H54 (cell line): Measurements from ENCODE around the gene KIR2DL3.
"Not testable (repeated sequence)": the region's sequence is repeated elsewhere in the genome, so short reads cannot be mapped to it uniquely, and the experiment has no call there.

Source experiments
- DNase-seq: peaks from one replicate; pipeline ENCODE4 v3.0.0; 2011; ENCODE audit warnings: low spot score, mixed read lengths; ENCODE audit not compliant: insufficient read length
- FAIRE-seq: peaks from 3 replicates; lab custom pipeline; 2011; peaks lifted over from hg19 to GRCh38; lab: Jason Lieb, UNC
- POLR2A ChIP-seq: IDR thresholded peaks from 2 replicates; pipeline ENCODE4 v1.6.1; 2011; ENCODE audit warnings: low read depth, mild to moderate bottlenecking, low read length

Gene KIR2DL3

GRCh38 chr19:54727562-54727961 is 10.8 kb upstream of the KIR2DL3 start:
- TF ChIP-seq POLR2A, result no peak

DNA sequence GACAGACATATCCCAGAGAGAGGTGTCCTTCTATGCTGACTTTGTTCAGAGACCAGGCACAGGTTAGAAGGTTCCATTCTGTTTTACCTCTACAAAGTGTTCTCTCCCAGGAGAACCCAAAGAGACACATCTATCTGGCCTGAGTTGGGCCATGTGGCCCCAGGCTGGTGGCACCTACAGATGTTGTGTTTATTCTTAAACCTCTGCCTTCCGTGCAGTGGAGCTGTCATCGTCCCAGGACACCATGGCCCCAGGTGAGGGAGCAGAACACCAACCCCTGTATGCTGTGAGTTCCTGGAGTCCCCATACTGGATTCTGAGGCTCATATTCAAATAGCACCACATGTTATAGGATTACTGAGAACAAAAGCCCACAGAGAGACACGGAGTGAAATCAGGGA is 10.1 kb upstream of the KIR2DL3 start:
- no peak for TF ChIP-seq POLR2A
- FAIRE-seq, result no peak
- DNase-seq, result no peak

More at GRCh38 chr19:54727562-54727961, 10.8 kb upstream of the KIR2DL3 start:
- DNase-seq, result no peak
- no peak for FAIRE-seq

- FAIRE-seq (no peak), DNase-seq (no peak)
- TF ChIP-seq POLR2A, result no peak
Measured at GRCh38 chr19:54729416-54730188, 8.7 kb upstream of the KIR2DL3 start.

GRCh38 chr19:54731191-54731590 is 7.1 kb upstream of the KIR2DL3 start:
- no peak for FAIRE-seq
- no peak for TF ChIP-seq POLR2A
- DNase-seq, result no peak

- TF ChIP-seq POLR2A, result no peak
- DNase-seq (no peak), FAIRE-seq (no peak)
Measured at GRCh38 chr19:54738715-54739114, 402 bp downstream of the KIR2DL3 start.

- no peak for TF ChIP-seq POLR2A
- DNase-seq (no peak), FAIRE-seq (no peak)
Measured at GRCh38 chr19:54739587-54740497, 1.5 kb downstream of the KIR2DL3 start.

DNA sequence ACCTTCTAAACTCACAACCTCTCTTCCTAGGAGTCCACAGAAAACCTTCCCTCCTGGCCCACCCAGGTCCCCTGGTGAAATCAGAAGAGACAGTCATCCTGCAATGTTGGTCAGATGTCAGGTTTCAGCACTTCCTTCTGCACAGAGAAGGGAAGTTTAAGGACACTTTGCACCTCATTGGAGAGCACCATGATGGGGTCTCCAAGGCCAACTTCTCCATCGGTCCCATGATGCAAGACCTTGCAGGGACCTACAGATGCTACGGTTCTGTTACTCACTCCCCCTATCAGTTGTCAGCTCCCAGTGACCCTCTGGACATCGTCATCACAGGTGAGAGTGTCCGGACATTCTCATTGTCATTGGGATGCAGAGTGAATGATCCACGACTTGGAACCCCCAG is 3.6 kb downstream of the KIR2DL3 start:
- not testable (repeated sequence) for FAIRE-seq, DNase-seq

DNA sequence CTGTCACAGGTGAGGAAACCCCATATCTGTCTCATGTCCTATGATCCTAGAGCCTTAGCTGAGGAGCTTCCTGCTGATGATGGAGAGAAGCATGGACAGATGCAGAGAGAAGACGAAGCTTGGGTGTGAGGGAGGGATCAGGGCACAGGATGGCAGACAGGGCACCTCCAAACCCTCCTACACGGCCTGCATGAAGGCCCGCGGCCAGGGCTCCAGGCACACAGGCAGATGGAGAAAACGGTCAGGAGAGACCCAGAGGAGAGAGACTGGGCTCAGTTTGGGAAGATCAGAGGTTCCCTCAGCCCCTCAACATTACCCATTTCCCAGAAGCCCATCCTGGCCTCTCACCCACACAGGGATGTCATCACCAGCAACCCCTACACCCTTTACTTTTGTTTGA is 5.8 kb downstream of the KIR2DL3 start:
- FAIRE-seq, DNase-seq: not testable (repeated sequence)

DNA sequence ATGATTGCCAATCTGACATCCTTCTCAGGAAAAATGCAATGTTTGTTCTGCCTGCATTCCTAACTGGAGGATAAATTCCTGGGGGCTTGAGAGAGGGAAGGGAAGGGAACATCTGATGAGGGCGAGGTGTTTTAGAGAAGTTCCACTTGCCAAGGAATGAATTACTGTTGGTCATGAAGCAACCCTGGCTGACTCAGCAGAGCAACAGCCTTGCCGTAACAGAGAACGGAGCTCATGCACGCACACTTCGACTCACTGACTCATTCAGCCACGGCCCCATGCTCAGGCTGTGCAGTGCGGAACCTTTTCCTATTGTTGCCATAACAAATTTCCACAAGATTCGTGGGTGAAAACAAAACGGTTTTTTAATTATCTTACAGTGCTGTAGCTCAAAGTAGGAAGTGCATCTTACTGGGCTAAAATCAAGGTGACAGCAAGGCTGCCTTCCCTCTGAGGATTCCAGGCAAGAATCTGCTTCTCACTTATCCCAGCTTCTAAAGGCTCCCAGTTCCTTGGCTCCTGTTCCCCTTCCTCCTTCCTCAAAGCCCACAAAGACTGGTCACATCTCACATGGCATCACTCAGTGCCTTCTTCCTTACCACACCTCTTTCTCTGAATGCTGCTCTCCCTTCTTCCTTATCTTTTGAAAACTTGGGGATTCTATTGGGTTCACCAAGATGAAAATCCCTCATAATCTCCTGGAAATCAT is 9.5 kb downstream of the KIR2DL3 start:
- not testable (repeated sequence) for DNase-seq, FAIRE-seq

DNA sequence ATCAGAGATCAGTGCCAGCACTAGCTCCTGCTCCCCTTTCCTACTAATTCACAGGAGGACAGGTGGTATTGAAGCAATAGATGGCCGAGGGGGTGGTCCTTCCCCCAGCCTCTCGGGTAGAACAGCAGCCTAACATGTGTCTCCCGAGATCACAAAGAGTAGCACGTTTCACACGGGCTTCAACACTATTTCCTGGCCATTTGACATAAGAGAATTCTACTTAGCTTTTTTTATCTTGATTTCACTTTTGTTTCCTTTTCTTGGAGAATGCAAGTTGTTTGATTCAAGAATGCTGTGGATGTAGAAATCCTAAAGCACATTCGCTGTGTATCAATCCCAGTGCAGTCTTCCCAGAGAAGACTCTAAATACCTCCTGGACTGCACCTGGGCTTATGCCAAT is 12.0 kb downstream of the KIR2DL3 start:
- FAIRE-seq, DNase-seq: not testable (repeated sequence)

DNA sequence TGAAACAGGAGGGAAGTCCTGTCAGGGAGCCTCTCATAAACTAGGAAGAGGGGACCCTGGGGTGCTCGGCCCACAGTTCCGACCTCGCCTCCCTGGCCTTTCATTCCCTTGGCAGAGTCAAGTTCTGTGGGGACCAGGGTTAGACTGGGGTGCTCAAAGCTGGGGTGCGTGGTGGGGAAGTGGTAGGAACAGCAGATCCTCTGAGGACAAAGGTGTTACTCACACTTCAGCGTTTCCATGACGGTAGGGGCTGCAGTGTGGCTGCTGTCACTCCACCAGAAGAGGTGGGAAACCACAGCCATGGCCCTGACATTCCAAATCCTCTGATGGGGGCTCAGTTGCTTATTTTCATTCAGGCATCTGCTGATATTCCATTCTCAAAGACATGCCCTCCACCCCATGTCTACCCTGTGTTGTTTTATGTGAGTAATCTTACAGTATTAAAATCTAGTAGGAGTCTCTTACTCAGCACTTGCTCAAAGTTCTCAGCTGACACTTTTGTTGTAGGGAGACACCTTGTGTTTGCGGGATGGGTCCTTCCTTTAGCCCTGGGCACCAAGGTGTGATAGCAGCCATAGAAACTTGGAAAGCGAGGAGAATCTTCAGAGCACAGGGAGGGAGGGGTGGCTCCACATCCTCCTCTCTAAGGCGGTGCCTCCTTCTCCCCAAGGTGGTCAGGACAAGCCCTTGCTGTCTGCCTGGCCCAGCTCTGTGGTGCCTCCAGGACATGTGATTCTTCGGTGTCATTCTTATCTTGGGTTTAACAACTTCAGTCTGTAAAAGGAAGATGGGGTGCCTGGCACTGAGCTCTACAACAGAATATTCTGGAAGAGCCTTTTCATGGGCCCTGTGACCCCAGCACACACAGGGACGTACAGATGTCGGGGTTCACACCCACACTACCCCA is 18.1 kb downstream of the KIR2DL3 start:
- not testable (repeated sequence) for DNase-seq, FAIRE-seq

DNA sequence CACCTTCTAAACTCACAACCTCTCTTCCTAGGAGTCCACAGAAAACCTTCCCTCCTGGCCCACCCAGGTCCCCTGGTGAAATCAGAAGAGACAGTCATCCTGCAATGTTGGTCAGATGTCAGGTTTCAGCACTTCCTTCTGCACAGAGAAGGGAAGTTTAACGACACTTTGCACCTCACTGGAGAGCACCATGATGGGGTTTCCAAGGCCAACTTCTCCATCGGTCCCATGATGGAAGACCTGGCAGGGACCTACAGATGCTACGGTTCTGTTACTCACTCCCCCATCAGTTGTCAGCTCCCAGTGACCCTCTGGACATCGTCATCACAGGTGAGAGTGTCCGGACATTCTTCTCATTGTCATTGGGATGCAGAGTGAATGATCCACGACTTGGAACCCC is 20.3 kb downstream of the KIR2DL3 start:
- not testable (repeated sequence) for DNase-seq, FAIRE-seq

DNA sequence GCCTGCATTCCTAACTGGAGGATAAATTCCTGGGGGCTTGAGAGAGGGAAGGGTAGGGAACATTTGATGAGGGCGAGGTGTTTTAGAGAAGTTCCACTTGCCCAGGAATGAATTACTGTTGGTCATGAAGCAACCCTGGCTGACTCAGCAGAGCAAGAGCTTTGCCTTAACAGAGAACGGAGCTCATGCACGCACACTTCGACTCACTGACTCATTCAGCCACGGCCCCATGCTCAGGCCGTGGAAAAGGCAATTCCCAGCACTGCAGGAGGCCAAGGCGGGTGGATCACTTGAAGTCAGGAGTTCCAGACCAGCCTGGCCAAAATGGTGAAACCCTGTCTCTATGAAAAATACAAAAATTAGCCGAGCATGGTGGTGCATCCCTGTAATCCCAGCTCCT is 25.9 kb downstream of the KIR2DL3 start:
- not testable (repeated sequence) for FAIRE-seq, DNase-seq

GRCh38 chr19:54766464-54766863 is 28.2 kb downstream of the KIR2DL3 start:
- DNase-seq, FAIRE-seq: not testable (repeated sequence)

DNA sequence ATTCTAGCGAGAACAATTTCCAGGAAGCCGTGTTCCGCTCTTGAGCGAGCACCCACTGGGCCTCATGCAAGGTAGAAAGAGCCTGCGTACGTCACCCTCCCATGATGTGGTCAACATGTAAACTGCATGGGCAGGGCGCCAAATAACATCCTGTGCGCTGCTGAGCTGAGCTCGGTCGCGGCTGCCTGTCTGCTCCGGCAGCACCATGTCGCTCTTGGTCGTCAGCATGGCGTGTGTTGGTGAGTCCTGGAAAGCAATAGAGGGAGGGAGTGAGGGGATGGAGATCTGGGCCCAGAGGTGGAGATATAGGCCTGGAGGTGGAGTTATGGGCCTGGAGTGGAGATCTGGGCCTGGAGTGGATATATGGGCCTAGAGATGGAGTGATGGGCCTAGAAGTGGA is 31.3 kb downstream of the KIR2DL3 start, which contains the start of gene KIR2DL1:
KIR2DL1 (plus strand) TSS at position 148 of the 400 bp plus-strand sequence; CDS start at position 206, 58 bp downstream.
- not testable (repeated sequence) for DNase-seq, FAIRE-seq

GRCh38 chr19:54770511-54770910 is 32.2 kb downstream of the KIR2DL3 start:
- not testable (repeated sequence) for FAIRE-seq, DNase-seq

DNA sequence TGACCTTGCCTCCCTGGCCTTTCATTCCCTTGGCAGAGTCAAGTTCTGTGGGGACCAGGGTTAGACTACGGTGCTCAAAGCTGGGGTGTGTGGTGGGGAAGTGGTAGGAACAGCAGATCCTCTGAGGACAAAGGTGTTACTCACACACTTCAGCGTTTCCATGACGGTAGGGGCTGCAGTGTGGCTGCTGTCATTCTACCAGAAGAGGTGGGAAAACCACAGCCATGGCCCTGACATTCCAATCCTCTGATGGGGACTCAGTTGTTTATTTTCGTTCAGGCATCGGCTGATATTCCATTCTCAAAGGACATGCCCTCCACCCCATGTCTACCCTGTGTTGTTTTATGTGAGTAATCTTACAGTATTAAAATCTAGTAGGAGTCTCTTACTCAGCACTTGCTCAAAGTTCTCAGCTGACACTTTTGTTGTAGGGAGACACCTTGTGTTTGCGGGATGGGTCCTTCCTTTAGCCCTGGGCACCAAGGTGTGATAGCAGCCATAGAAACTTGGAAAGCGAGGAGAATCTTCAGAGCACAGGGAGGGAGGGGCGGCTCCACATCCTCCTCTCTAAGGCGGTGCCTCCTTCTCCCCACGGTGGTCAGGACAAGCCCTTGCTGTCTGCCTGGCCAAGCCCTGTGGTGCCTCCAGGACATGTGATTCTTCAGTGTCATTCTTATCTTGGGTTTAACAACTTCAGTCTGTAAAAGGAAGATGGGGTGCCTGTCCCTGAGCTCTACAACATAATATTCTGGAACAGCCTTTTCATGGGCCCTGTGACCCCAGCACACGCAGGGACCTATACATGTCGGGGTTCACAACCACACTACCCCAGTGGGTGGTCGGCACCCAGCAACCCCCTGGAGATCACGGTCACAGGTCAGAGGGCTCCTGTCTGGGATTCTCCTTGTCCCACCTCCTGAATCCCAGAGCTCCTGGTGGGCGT is 33.0 kb downstream of the KIR2DL3 start:
- FAIRE-seq, DNase-seq: not testable (repeated sequence)
